GM18951 (cell line): ENCODE data around the gene ATXN7L1.

ENCODE experiments used
- POLR2A ChIP-seq: IDR thresholded peaks from 4 replicates; pipeline ENCODE4 v1.6.1; 2011; ENCODE audit warnings: mild to moderate bottlenecking; ENCODE audit not compliant: insufficient read length, insufficient read depth; ENCODE audit errors: extremely low read depth
- in situ Hi-C: fragments of 300-500 bp; cut with MboI; formaldehyde crosslinking; loops from one replicate; pipeline ENCODE4 v1.12.0; 2022; ENCODE audit warnings: low sequenced_read_pairs, mixed read lengths, inconsistent platforms; ENCODE audit not compliant: unreplicated experiment

The ATXN7L1 gene

GRCh38 chr7:105876091-105876963, at the start of gene ATXN7L1:
ATXN7L1 (minus strand) TSS chr7:105876599; CDS start chr7:105876558, 41 bp downstream.
- in situ Hi-C loops = no loop called here
- no peak for TF ChIP-seq POLR2A

- in situ Hi-C loops = no loop called here
- no peak for TF ChIP-seq POLR2A
Measured at GRCh38 chr7:105926131-105926530, 49.7 kb upstream of the ATXN7L1 start.

DNA sequence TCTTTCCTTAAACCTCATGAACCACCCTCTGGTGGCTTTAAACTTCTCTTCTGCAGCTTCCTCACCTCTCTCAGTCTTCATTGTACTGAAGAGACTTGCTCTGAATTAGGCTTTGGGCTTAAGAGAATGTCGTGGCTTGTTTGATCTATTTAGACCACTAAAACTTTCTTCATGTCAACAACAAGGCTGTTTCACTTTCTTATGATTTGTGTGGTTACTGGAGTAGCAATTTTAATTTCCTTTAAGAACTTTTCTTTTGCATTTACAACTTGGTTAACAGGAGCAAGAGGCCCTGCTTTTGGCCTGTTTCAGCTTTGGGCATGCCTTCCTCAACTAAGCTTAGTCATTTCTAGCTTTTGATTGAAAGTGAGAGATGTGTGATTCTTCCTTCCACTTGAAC, 48.5 kb upstream of the ATXN7L1 start:
- in situ Hi-C loops = no loop called here
- no peak for TF ChIP-seq POLR2A

GRCh38 chr7:105920766-105921165, 44.4 kb upstream of the ATXN7L1 start:
- TF ChIP-seq POLR2A = no peak
- in situ Hi-C loops = no loop called here

DNA sequence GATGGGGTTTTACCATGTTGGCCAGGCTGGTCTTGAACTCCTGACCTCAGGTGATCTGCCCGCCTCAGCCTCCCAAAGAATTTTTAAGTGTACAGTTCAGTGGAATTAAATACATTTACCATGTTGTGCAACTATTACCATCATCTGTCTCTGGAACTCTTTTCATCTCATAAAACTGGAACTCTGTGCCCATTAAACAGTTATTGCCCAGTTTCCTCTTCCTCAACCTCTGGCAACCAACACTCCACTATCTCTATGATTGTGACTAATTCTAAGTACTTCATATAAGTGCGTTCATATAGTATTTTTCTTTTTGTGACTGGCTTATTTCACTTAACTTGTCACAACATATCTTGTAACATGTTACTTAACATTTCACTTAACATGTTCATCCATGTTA, 41.3 kb upstream of the ATXN7L1 start:
- TF ChIP-seq POLR2A = no peak
- in situ Hi-C loops = no loop called here

DNA sequence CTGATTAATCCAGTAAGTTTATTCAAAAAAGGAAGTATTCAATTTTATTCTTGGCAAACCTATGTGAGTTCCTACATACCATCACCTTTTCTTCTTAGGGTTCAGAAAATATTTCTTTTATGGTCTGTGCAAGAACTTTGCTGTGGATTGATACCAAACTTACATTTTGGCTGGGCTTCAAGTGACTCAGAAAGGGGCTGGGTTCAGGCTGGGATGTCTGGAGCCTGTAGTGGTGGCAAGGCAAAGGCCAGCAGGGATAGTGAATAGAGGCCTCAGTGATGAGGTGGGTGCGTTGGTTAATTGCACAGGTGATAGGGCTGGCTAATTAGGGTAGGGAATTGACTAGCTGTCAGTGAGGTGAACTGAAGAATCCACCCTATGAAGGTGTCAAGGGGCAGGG, 40.2 kb upstream of the ATXN7L1 start:
- in situ Hi-C loops = no loop called here
- TF ChIP-seq POLR2A = no peak

- no peak for TF ChIP-seq POLR2A
- in situ Hi-C loops = no loop called here
Measured at GRCh38 chr7:105913947-105914346, 37.5 kb upstream of the ATXN7L1 start.

DNA sequence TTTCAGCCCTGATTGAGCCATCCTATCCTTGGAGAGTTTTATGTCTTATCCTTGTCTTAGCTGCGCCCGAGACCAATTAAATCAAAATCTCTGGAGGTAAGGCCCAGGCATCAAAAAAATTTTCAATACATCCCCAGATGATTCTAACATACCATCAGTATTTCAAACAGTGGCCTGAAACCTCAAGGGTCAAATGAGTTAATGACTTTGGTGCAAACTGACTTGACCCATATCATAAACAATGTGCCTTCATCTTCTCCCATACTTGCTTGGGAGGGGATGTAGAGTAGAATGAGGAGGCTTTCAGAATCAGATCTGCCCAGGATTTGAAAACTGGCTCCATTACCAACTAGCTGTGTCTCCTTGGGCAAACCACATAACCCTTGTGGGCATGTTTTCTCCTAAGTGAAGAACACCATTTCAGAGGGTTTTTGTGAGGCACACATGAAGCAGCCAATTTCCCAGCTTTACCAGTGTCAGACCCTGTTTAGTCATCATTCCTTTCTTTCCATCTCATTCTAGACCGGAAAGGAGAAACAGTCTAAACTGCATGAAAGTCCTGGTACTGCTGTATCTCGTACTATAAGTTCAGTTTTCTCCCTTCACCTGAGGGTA, 35.7 kb upstream of the ATXN7L1 start:
- in situ Hi-C loops = no loop called here
- TF ChIP-seq POLR2A = no peak

DNA sequence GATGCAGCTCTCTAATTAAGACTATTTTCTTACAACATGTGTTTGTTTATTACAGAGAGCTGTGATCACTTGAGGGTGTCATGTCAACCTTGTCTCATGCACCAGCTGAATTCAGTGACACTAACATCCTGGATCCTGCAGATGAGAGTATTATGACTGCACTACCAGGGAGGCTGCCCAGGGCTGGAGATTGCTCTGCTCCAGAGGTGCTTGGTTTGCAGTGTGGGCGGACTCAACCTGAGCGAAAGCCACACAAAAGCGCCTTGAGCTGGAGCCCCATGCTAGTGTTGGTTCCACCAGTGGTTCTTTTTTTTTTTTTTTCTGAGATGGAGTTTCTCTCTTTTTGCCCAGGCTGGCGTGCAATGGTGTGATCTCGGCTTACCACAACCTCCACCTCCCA, 33.8 kb upstream of the ATXN7L1 start:
- TF ChIP-seq POLR2A = no peak
- in situ Hi-C loops = no loop called here

DNA sequence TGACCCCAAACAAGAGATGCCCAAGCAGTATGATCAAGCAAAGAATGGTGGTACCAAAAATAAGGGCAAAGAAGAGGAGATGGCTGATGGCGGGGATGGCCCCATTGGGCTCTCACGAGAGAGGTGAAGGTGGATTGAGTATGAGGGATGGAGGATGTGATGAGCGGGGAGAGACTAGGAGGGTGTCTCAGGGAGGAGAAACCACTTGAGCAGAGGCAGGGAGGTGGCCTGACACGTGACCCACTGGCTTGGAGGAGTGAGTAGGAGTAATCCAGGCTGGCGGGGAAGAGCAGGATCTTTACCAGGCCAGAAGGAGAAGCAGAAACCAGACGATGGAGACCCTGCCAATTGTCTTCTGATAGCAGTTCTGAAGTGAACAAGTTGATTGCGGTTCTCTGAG, 33.3 kb upstream of the ATXN7L1 start:
- TF ChIP-seq POLR2A = no peak
- in situ Hi-C loops = no loop called here

DNA sequence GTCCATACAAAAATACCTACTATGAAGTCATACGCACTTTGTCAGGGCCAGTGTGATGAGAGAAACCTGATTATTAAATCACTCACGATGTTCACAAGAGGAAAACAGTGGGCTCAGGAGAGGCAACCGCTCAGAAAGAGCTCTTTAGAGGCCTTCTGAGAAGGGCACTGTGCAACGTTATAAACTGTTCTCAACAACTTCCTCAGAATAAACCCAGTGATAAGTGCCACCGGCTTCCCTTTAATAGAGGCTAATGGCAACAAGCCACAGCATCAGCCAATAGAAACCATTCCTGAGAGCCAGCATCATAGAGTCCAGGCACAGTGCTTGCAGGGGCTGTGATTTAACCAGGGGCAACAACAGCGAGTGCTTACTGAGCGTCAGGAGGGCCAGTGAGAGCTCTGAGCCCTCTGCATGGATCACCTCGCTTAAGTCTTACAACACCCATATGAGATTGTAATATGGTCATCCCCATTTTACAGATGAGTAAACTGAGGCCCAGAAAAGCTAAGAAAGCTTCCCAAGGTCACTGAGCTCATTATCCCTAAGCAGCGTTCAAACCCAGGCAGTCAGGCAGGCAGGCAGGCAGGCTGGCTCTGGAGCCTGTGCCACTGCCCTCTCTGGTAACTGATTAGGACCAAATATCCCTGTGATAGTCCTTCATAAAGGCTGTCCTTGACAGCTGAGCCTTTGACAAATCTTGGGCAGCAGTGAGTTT, 30.9 kb upstream of the ATXN7L1 start:
- in situ Hi-C loops = no loop called here
- TF ChIP-seq POLR2A = no peak

DNA sequence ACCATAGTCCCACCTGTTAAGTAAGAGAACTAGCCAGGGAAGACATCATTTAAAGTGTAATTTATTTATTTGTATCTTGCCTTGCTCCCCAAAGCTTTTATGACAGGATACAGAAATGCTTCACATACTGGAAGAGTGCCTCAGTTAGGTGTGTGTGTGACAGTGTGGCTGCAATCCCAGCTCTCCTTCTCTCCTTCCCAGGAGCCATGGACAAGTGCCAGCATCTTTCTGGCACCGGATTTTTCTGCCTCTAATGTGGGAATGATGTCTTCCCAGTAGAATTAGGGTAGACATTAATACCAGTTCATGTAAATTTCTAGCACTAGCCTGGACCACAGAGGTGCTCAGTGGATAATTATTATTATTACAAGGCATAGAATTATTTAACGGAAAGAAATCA, 30.3 kb upstream of the ATXN7L1 start:
- in situ Hi-C loops = no loop called here
- TF ChIP-seq POLR2A = no peak

DNA sequence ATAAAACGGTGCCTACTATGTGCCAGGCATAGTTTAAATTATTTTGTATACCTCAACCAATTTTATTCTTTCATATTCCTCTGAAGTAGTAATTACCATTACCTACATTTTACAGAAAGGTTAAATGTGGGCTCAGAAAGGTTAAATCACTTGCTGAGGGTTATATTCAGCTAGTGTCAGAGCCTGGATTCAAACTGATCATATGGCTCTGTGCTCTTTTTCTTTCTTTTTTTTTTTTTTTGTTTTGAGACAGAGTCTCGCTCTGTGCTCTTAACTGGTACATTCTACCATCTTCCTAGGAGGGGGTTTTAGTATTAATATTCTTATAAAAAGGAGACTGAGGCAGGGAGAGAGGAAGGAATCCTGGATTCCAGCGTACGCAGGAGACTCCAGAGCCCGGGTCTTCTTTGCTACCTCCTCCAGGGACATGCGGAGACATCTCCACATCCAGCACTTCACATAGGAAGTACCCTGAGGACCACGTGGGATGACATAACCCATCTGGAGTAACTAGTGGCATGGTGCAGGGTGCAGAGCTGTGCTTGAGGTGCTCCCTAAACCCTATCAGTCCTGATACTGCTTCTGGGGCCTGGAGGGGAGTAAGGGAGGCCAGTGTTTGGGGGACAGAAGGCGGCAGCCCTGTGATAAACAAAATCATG, 29.6 kb upstream of the ATXN7L1 start:
- in situ Hi-C loops = no loop called here
- TF ChIP-seq POLR2A = no peak
